Endothelial cell of umbilical vein (primary cell): ENCODE results near the gene TKTL2. TPM values are rescaled to one million over a fixed set of nuclear protein-coding genes. Genes with fewer than 3 reads are reported as not detected.

Source experiments
- BruUV-seq: library from RNA; stranded (reverse); fragments of 400-500 nt; replicated peaks from 2 replicates; lab custom pipeline; 2021; lab: Mats Ljungman, UMichigan
- CTCF ChIA-PET: fragments of 300-600, 350-600 bp; sonication (Branson Sonifier 250); formaldehyde crosslinking; loops from one replicate; lab custom pipeline; 2021; ENCODE audit warnings: antibody characterized with exemption, inconsistent platforms; lab: Charles Lee
- POLR2A ChIA-PET: fragments of 300-600, 350-600 bp; sonication (Branson Sonifier 250); formaldehyde crosslinking; loops from one replicate; lab custom pipeline; 2021; ENCODE audit warnings: antibody characterized with exemption, inconsistent platforms; lab: Charles Lee
- DNase-seq: peaks from one replicate; pipeline ENCODE4 v3.0.0-alpha.2; 2011; ENCODE audit warnings: low read depth, low spot score
- FAIRE-seq: peaks from 2 replicates; lab custom pipeline; 2011; peaks lifted over from hg19 to GRCh38; lab: Jason Lieb, UNC
- H2AFZ ChIP-seq: 2 replicates; pipeline ENCODE4 v1.6.0; 2012; ENCODE audit warnings: low read depth, low read length, control low read depth, inconsistent platforms
- H3K27ac ChIP-seq: 2 replicates; pipeline ENCODE4 v1.5.1; 2011; ENCODE audit warnings: low read depth, mild to moderate bottlenecking, control low read depth, low read length, moderate library complexity; ENCODE audit not compliant: insufficient read depth
- H3K27me3 ChIP-seq, 2 experiments: 2 replicates each; pipeline versions ENCODE4 v1.6.0 to v1.6.1; 2011; ENCODE audit warnings: low read length in 2 of 2, mixed read lengths in 1 of 2; ENCODE audit not compliant: control insufficient read depth in 2 of 2, insufficient read depth in 2 of 2
- H3K36me3 ChIP-seq, 2 experiments: 2 replicates in 1 of 2; 3 replicates in 1 of 2; pipeline ENCODE4 v1.5.1; 2011; ENCODE audit warnings: low read length in 2 of 2, mild to moderate bottlenecking in 1 of 2, moderate library complexity in 1 of 2; ENCODE audit not compliant: control insufficient read depth in 2 of 2, insufficient read depth in 2 of 2; ENCODE audit errors: extremely low read depth in 1 of 2
- H3K4me1 ChIP-seq: 3 replicates; pipeline ENCODE4 v1.5.1; 2011; ENCODE audit warnings: mild to moderate bottlenecking, low read length; ENCODE audit not compliant: control insufficient read depth, insufficient read depth; ENCODE audit errors: extremely low read depth
- H3K4me2 ChIP-seq: 2 replicates; pipeline ENCODE4 v1.6.1; 2011; ENCODE audit warnings: low read length, control low read depth, mixed read lengths; ENCODE audit not compliant: insufficient read depth
- H3K4me3 ChIP-seq, 3 experiments: fragments of 200-600 bp in 1 of 3; sonication (generic), shearing (Covaris generic) in 1 of 3; replicated peaks in 1 of 3; 2 replicates each; pipeline ENCODE4 v1.5.1; 2011 to 2016; ENCODE audit warnings: control low read depth in 3 of 3, low read length in 3 of 3, mild to moderate bottlenecking in 2 of 3, inconsistent platforms in 1 of 3, low read depth in 1 of 3, moderate library complexity in 1 of 3; ENCODE audit not compliant: insufficient read depth in 1 of 3
- H3K79me2 ChIP-seq: 2 replicates; pipeline ENCODE4 v1.6.0; 2012; ENCODE audit warnings: low read length, inconsistent platforms; ENCODE audit not compliant: control insufficient read depth, insufficient read depth
- H3K9ac ChIP-seq: replicated peaks from 2 replicates; pipeline ENCODE3; 2011; ENCODE audit warnings: low read length, control low read depth; ENCODE audit not compliant: insufficient read depth; ENCODE audit errors: extremely low read depth
- H3K9me1 ChIP-seq: replicated peaks from 3 replicates; pipeline ENCODE4 v1.6.0; 2011; ENCODE audit warnings: mild to moderate bottlenecking, low read length; ENCODE audit not compliant: control insufficient read depth, insufficient read depth; ENCODE audit errors: extremely low read depth
- H3K9me3 ChIP-seq: replicated peaks from 2 replicates; pipeline ENCODE4 v1.5.1; 2012; ENCODE audit warnings: low read length, inconsistent platforms; ENCODE audit not compliant: control insufficient read depth, insufficient read depth
- H4K20me1 ChIP-seq: replicated peaks from 2 replicates; pipeline ENCODE3; 2011; ENCODE audit warnings: mild to moderate bottlenecking, low read length; ENCODE audit not compliant: control insufficient read depth, insufficient read depth; ENCODE audit errors: extremely low read depth
- EZH2 ChIP-seq: IDR thresholded peaks from 2 replicates; pipeline ENCODE4 v1.6.1; 2012; ENCODE audit warnings: borderline replicate concordance, low read depth, mild to moderate bottlenecking, moderate library complexity, low read length, inconsistent platforms; ENCODE audit not compliant: severe bottlenecking
- FOS ChIP-seq: IDR thresholded peaks from 2 replicates; pipeline ENCODE4 v1.6.1; 2011; ENCODE audit warnings: mild to moderate bottlenecking, low read length, moderate library complexity, borderline replicate concordance; ENCODE audit not compliant: insufficient read depth
- GATA2 ChIP-seq: IDR thresholded peaks from 2 replicates; pipeline ENCODE4 v1.7.0; 2011; ENCODE audit warnings: low read depth, mild to moderate bottlenecking, moderate library complexity, mixed read lengths, low read length; ENCODE audit not compliant: insufficient read length, insufficient read depth
- JUN ChIP-seq: IDR thresholded peaks from 2 replicates; pipeline ENCODE4 v1.6.1; 2011; ENCODE audit warnings: borderline replicate concordance, low read depth; ENCODE audit not compliant: insufficient read length, insufficient read depth
- MYC ChIP-seq: IDR thresholded peaks from one replicate; pipeline ENCODE4 v1.6.1; 2011; ENCODE audit warnings: mild to moderate bottlenecking, low read depth, low read length
- POLR2A ChIP-seq: IDR thresholded peaks from 2 replicates; pipeline ENCODE4 v1.6.1; 2012; ENCODE audit warnings: low read depth, mild to moderate bottlenecking, control low read depth, low read length
- POLR2AphosphoS5 ChIP-seq: IDR thresholded peaks from 2 replicates; pipeline ENCODE4 v1.6.1; 2012; ENCODE audit warnings: low read depth, mild to moderate bottlenecking, control low read depth, low read length, moderate library complexity; ENCODE audit not compliant: insufficient read depth
- dilution Hi-C: fragments of 300-500 bp; cut with MboI; formaldehyde crosslinking; loops from one replicate; pipeline ENCODE4 v1.15.0; 2019; ENCODE audit warnings: low sequenced_read_pairs; ENCODE audit not compliant: extremely low pct_ligation_motif_present
- intact Hi-C: fragments of 100-400 bp; cut with micrococcal nuclease; formaldehyde crosslinking; loops from one replicate; pipeline ENCODE4 v1.10.0; 2022
- polyA plus RNA-seq, 4 experiments: library from polyadenylated mRNA; depleted of rRNA in 3 of 4; stranded (reverse) in 3 of 4; unstranded in 1 of 4; fragments of >200 nt; gene quantifications; 2 replicates each; pipeline versions ENCODE4 v1.2.1 to v1.2.3, GENCODE V29; 2011 to 2012; ENCODE audit warnings: missing spikeins in 1 of 4
- total RNA-seq: library from RNA; stranded (reverse); gene quantifications from 2 replicates; pipeline ENCODE4 v1.2.3, GENCODE V29; 2021
- TF ChIP-seq, protein P1 (sequence below), 2 donors: IDR thresholded peaks; 1 replicate in 1 of 2; 2 replicates in 1 of 2; pipeline ENCODE4 v1.5.1; 2011; ENCODE audit warnings: low read length in 2 of 2, mild to moderate bottlenecking in 2 of 2, moderate library complexity in 2 of 2, control low read depth in 1 of 2, inconsistent platforms in 1 of 2, low read depth in 1 of 2; ENCODE audit not compliant: insufficient read depth in 1 of 2; ENCODE audit errors: extremely low read depth in 1 of 2
- TF ChIP-seq, protein P2 (sequence below): IDR thresholded peaks from 2 replicates; pipeline ENCODE4 v1.6.1; 2011; ENCODE audit not compliant: insufficient read depth, insufficient read length

TKTL2 gene
- total and polyA plus RNA-seq, 2 donors (not counting 3 experiments of a cell fraction or from before 2014, with no cell fraction given): not detected

DNA sequence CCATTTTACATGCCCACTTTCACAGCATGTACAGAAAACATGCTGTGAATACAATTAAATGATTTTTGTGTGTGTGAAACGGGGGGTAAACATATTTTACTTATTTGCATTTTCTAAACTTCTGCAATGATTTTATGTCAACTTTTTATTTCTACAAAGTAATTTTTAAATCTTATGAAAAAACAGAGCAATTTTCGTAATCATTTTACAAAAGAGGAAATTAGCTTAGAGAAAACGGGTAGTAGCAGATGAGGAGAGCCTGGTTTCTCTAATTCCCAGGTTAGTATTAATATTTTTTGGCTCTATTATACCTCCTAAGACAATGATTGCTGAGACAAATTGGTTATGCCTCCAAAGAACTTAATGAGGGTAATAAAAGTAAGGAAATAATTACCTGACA lies 3.2 kb downstream of the TKTL2 start:
- no peaks in the 10 kb centered on the region for H4K20me1 ChIP-seq
- no peak overlapping the region for H3K9ac ChIP-seq
- no peak overlapping the region for H3K27ac ChIP-seq
- DNase-seq (no peak), FAIRE-seq (no peak)
- POLR2A ChIA-PET: no interaction called here
- TF ChIP-seq FOS (no peak), POLR2AphosphoS5 (no peak)
- H3K79me2 ChIP-seq: no peaks in the 10 kb centered on the region
- no peaks in the 10 kb centered on the region for H3K9me1 ChIP-seq
- dilution Hi-C loops (no loop called here), intact Hi-C loops (no loop called here)
- H3K27me3 ChIP-seq: peaks cover 0 to 3% of the 10 kb centered on the region in 2 experiments
- no peaks in the 10 kb centered on the region for H3K36me3 ChIP-seq
- CTCF ChIA-PET: interaction anchor here (0.8 to 1.2 kb wide), 3 partner anchors 9 to 80 kb away, joined by 3 read pairs; no protein-coding TSS in a partner anchor
- H3K4me2 ChIP-seq: no peak overlapping the region
- BruUV-seq: no TSS peak
- H3K9me3 ChIP-seq: no peaks in the 10 kb centered on the region
- no peak overlapping the region for H2AFZ ChIP-seq
- H3K4me3 ChIP-seq: no peak overlapping the region
- H3K4me1 ChIP-seq: no peaks in the 10 kb centered on the region

DNA sequence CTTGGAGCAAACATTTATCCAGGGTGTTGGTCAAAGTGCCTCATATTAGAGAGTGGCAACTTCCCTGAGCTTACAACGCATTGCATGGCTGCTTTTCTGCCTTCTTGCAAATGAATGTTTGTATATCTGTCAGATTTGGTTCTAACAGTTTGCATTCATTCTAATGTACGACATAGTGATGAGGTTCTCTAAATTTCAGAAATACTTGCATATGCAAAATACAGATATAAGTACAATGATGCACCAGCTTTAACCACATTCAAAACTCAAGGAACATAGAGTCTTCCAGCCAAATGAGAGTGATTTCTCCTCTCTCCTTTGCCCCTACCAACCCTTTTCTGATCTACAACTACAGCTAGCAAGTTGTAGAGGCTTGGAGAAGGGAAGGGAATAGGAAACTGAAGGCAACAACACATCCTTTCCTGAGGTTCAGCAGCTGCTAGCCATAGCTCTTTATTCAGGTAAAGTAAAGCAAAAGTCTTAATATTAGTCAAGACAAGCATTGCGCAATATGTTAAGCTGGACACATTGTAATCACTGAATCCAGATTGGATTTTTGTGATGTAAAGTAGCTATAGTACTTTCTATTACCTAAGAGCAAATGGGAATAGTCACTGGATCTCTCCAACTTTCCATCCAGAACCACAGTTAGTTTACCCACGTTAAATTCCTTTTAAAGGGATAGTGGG lies 6.3 kb downstream of the TKTL2 start:
- no peak for DNase-seq
- no peaks in the 10 kb centered on the region for H3K9me1 ChIP-seq
- H3K4me3 ChIP-seq: no peak overlapping the region
- TF ChIP-seq MYC (no peak), POLR2AphosphoS5 (no peak), POLR2A (no peak), FOS (no peak), EZH2 (no peak), JUN (no peak), GATA2 (no peak)
- TF ChIP-seq, protein P1, sequence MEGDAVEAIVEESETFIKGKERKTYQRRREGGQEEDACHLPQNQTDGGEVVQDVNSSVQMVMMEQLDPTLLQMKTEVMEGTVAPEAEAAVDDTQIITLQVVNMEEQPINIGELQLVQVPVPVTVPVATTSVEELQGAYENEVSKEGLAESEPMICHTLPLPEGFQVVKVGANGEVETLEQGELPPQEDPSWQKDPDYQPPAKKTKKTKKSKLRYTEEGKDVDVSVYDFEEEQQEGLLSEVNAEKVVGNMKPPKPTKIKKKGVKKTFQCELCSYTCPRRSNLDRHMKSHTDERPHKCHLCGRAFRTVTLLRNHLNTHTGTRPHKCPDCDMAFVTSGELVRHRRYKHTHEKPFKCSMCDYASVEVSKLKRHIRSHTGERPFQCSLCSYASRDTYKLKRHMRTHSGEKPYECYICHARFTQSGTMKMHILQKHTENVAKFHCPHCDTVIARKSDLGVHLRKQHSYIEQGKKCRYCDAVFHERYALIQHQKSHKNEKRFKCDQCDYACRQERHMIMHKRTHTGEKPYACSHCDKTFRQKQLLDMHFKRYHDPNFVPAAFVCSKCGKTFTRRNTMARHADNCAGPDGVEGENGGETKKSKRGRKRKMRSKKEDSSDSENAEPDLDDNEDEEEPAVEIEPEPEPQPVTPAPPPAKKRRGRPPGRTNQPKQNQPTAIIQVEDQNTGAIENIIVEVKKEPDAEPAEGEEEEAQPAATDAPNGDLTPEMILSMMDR (IDR thresholded peaks at IDR 0.05; ENCODE audit: extremely low read depth in 1 of 2, insufficient read depth in 1 of 2, low read depth in 1 of 2, low read length in 2 of 2): no peak
- TF ChIP-seq, protein P2, sequence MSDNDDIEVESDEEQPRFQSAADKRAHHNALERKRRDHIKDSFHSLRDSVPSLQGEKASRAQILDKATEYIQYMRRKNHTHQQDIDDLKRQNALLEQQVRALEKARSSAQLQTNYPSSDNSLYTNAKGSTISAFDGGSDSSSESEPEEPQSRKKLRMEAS: no peak
- H3K4me2 ChIP-seq: no peak overlapping the region
- H3K79me2 ChIP-seq: no peaks in the 10 kb centered on the region
- no peaks in the 10 kb centered on the region for H3K9me3 ChIP-seq
- H4K20me1 ChIP-seq: no peaks in the 10 kb centered on the region
- BruUV-seq: no TSS peak
- dilution Hi-C loops: no loop called here
- H3K4me1 ChIP-seq: no peaks in the 10 kb centered on the region
- H3K36me3 ChIP-seq: no peaks in the 10 kb centered on the region
- intact Hi-C loops: no loop called here
- H2AFZ ChIP-seq: no peak overlapping the region
- H3K9ac ChIP-seq: no peak overlapping the region
- H3K27me3 ChIP-seq: peaks cover 0 to 3% of the 10 kb centered on the region in 2 experiments
- no peak overlapping the region for H3K27ac ChIP-seq
- no peak for FAIRE-seq
- ChIA-PET CTCF (interaction anchor here (1.1 to 1.3 kb wide), 2 partner anchors 88 to 1265 kb away, joined by 3 to 6 read pairs; no protein-coding TSS in a partner anchor), POLR2A (no interaction called here)
